Inflammatory macrophage treated with lipopolysaccharide for 4 hours (primary cell): ENCODE data around the gene CNOT10.
A peak's percentile ranks its signal among the peaks of the same experiment; 100 is the strongest.
"Not testable (repeated sequence)": the region's sequence is repeated elsewhere in the genome, so short reads cannot be mapped to it uniquely, and the experiment has no call there.

ENCODE experiments used
- DNase-seq: peaks from one replicate; pipeline ENCODE4 v3.0.0-alpha.2; 2020

Gene CNOT10

GRCh38 chr3:32698506-32698905 is 13.5 kb downstream of the CNOT10 start:
- peak; percentile 68 for DNase-seq

- DNase-seq = no peak
Observed at GRCh38 chr3:32699429-32699828, 14.4 kb downstream of the CNOT10 start.

- peak; percentile 0 for DNase-seq
Observed at GRCh38 chr3:32700244-32700643, 15.3 kb downstream of the CNOT10 start.

GRCh38 chr3:32703491-32703972 is 18.5 kb downstream of the CNOT10 start:
- DNase-seq = peak; percentile 19

- no peak for DNase-seq
Observed at GRCh38 chr3:32705232-32705631, 20.2 kb downstream of the CNOT10 start.

GRCh38 chr3:32706348-32707025 is 21.5 kb downstream of the CNOT10 start:
- DNase-seq = peak; percentile 22

GRCh38 chr3:32707026-32707370 is 22.0 kb downstream of the CNOT10 start:
- no peak for DNase-seq

- no peak for DNase-seq
Observed at GRCh38 chr3:32708672-32709283, 23.8 kb downstream of the CNOT10 start.

- no peak for DNase-seq
Observed at GRCh38 chr3:32709346-32709745, 24.4 kb downstream of the CNOT10 start.

GRCh38 chr3:32712506-32713055 is 27.6 kb downstream of the CNOT10 start:
- no peak for DNase-seq

- no peak for DNase-seq
Observed at GRCh38 chr3:32713181-32713580, 28.2 kb downstream of the CNOT10 start.

GRCh38 chr3:32719335-32719734 is 34.3 kb downstream of the CNOT10 start:
- no peak for DNase-seq

- DNase-seq = no peak
Observed at GRCh38 chr3:32719931-32720330, 34.9 kb downstream of the CNOT10 start.

- no peak for DNase-seq
Observed at GRCh38 chr3:32725721-32726120, 40.7 kb downstream of the CNOT10 start.

- peak; percentile 41 for DNase-seq
Observed at GRCh38 chr3:32733631-32734229, 48.7 kb downstream of the CNOT10 start.

GRCh38 chr3:32734756-32735155 is 49.8 kb downstream of the CNOT10 start:
- no peak for DNase-seq

- not testable (repeated sequence) for DNase-seq
Observed at GRCh38 chr3:32743470-32743869, 58.5 kb downstream of the CNOT10 start.

- no peak for DNase-seq
Observed at GRCh38 chr3:32743934-32744333, 58.9 kb downstream of the CNOT10 start.

- DNase-seq = no peak
Observed at GRCh38 chr3:32751377-32751776, 66.4 kb downstream of the CNOT10 start.

- DNase-seq = no peak
Observed at GRCh38 chr3:32755761-32756160, 70.8 kb downstream of the CNOT10 start.

GRCh38 chr3:32757618-32758374 is 72.8 kb downstream of the CNOT10 start:
- DNase-seq = peak; percentile 58

GRCh38 chr3:32758375-32758753 is 73.4 kb downstream of the CNOT10 start:
- DNase-seq = peak; percentile 29

GRCh38 chr3:32759342-32759741 is 74.4 kb downstream of the CNOT10 start:
- DNase-seq = no peak
